ENCODE results near the gene TTF2. TPM values are rescaled to one million over a fixed set of nuclear protein-coding genes. Genes with fewer than 3 reads are reported as not detected.

Gene TTF2
- total and polyA plus RNA-seq, 9 of the 15 experiments (the other 6 are each of a cell fraction or from before 2014, with no cell fraction given), result 9.4 to 71.1 (median 42.1) TPM

GRCh38 chr1:117122330-117123025 lies 62.4 kb downstream of the TTF2 start (continued):
- no peak for TF ChIP-seq AFF4 (CRISPR knock-in tag; IDR thresholded peaks at IDR 0.05)
- no peak for TF ChIP-seq STAT5A (IDR thresholded peaks at IDR 0.05; ENCODE audit: borderline replicate concordance, low read length)
- no peak for TF ChIP-seq SRSF3 (IDR thresholded peaks at IDR 0.05; ENCODE audit: insufficient read depth, low read length)
- no peak for TF ChIP-seq KLF6 (CRISPR knock-in tag; IDR thresholded peaks at IDR 0.05; ENCODE audit: borderline replicate concordance)
- peak; percentile 35; the same call in 1 of the 2 replicates for TF ChIP-seq GTF2A2 (tag; IDR thresholded peaks at IDR 0.05)
- no peak for TF ChIP-seq GTF2F1 (IDR thresholded peaks at IDR 0.05; ENCODE audit: low read depth, low read length)
- no peak for TF ChIP-seq ZNF24 (IDR thresholded peaks at IDR 0.05)
- no peak for TF ChIP-seq ZNF444 (CRISPR knock-in tag; IDR thresholded peaks at IDR 0.05)
- no peak for TF ChIP-seq ZSCAN29 (IDR thresholded peaks at IDR 0.05)
- TF ChIP-seq TFE3 (CRISPR knock-in tag; IDR thresholded peaks at IDR 0.05), result no peak
- TF ChIP-seq DPF2 (IDR thresholded peaks at IDR 0.05), result no peak
- no peak; a peak in 1 of 4 replicates for TF ChIP-seq CSDE1 (IDR thresholded peaks at IDR 0.05)
- TF ChIP-seq SOX6 (IDR thresholded peaks at IDR 0.05), result 0 out of 2 replicates have a peak, but pooled peaks have one; percentile 3
- TF ChIP-seq ZNF512 (tag; IDR thresholded peaks at IDR 0.05), result no peak
- TF ChIP-seq PCBP2 (IDR thresholded peaks at IDR 0.05; ENCODE audit: low read depth, low read length, poor library complexity, severe bottlenecking), result no peak
- peak; percentile 73; the same call in 1 of the 2 replicates for TF ChIP-seq THRAP3 (IDR thresholded peaks at IDR 0.05; ENCODE audit: borderline replicate concordance)
- no peak for TF ChIP-seq NFATC3 (IDR thresholded peaks at IDR 0.05)
- no peak for TF ChIP-seq ATF3 (IDR thresholded peaks at IDR 0.05)
- TF ChIP-seq ATF3 (CRISPR knock-in tag; conservative IDR thresholded peaks at IDR 0.05), result no peak
- TF ChIP-seq FOXK1 (CRISPR knock-in tag; IDR thresholded peaks at IDR 0.05; ENCODE audit: borderline replicate concordance), result no peak
- no peak for TF ChIP-seq SAFB (IDR thresholded peaks at IDR 0.05; ENCODE audit: borderline replicate concordance, low read depth, low read length)
- TF ChIP-seq ZBTB7A (IDR thresholded peaks at IDR 0.05; ENCODE audit: borderline replicate concordance, control insufficient read depth, low read depth, low read length), result no peak

Data from K562 (cell line).